ENCODE measurements around the gene PTPN4. TPM values are rescaled to one million over a fixed set of nuclear protein-coding genes. Genes with fewer than 3 reads are reported as not detected.

The PTPN4 gene
- total RNA-seq, 2 experiments from 2014 or later, result 32.4 to 38.0 TPM

GRCh38 chr2:119862127-119862889 is 102.6 kb downstream of the PTPN4 start:
- H3K4me1 Mint-ChIP-seq, result peaks cover 65% of the 10 kb centered on the region
- H3K27me3 Mint-ChIP-seq, result no peaks in the 10 kb centered on the region
- CTCF ChIA-PET, result interaction anchor here (0.7 to 1.6 kb wide), 3 partner anchors 8 to 314 kb away, joined by 3 to 6 read pairs (median 3); no protein-coding TSS in a partner anchor
- H3K27ac Mint-ChIP-seq, result peak overlapping the region; percentile 14
- intact Hi-C loops (cut with DNase I, micrococcal nuclease), result no loop called here
- H3K9me3 Mint-ChIP-seq (ENCODE audit: low read depth), result no peaks in the 10 kb centered on the region
- DNase-seq, result no peak
- POLR2A ChIA-PET, result no interaction called here
- no peak overlapping the region for H3K4me3 Mint-ChIP-seq
- ATAC-seq, result peak; percentile 93
- peaks cover 14% of the 10 kb centered on the region for H3K36me3 Mint-ChIP-seq (ENCODE audit: low read depth)

- DNase-seq (no peak), ATAC-seq (peak; percentile 66)
- Mint-ChIP-seq H3K36me3 (ENCODE audit: low read depth) (peaks cover 16% of the 10 kb centered on the region), H3K9me3 (ENCODE audit: low read depth) (no peaks in the 10 kb centered on the region), H3K4me3 (no peak overlapping the region), H3K27me3 (no peaks in the 10 kb centered on the region), H3K4me1 (peaks cover 64% of the 10 kb centered on the region), H3K27ac (no peak overlapping the region)
- POLR2A ChIA-PET, result no interaction called here
- intact Hi-C loops (cut with DNase I, micrococcal nuclease), result no loop called here
- CTCF ChIA-PET, result interaction anchor here (1.0 to 1.6 kb wide), 4 partner anchors 44 to 310 kb away, joined by 3 to 4 read pairs (median 3); no protein-coding TSS in a partner anchor
Measured at GRCh38 chr2:119864318-119864717, 104.6 kb downstream of the PTPN4 start.

- Mint-ChIP-seq H3K27me3 (no peaks in the 10 kb centered on the region), H3K36me3 (ENCODE audit: low read depth) (peaks cover 21% of the 10 kb centered on the region), H3K27ac (no peak overlapping the region), H3K4me1 (peaks cover 55% of the 10 kb centered on the region), H3K9me3 (ENCODE audit: low read depth) (no peaks in the 10 kb centered on the region), H3K4me3 (no peak overlapping the region)
- DNase-seq (no peak), ATAC-seq (no peak)
- CTCF ChIA-PET, result interaction anchor here (0.8 to 1.7 kb wide), 3 partner anchors 12 to 1554 kb away, joined by 3 to 6 read pairs (median 5); no protein-coding TSS in a partner anchor
- POLR2A ChIA-PET, result no interaction called here
- intact Hi-C loops (cut with DNase I, micrococcal nuclease), result no loop called here
Measured at GRCh38 chr2:119871725-119872124, 112.0 kb downstream of the PTPN4 start.

GRCh38 chr2:119873350-119874315 is 113.9 kb downstream of the PTPN4 start:
- DNase-seq (no peak), ATAC-seq (no peak)
- H3K27ac Mint-ChIP-seq, result no peak overlapping the region
- H3K4me1 Mint-ChIP-seq, result peaks cover 43% of the 10 kb centered on the region
- H3K4me3 Mint-ChIP-seq, result no peak overlapping the region
- no peaks in the 10 kb centered on the region for H3K27me3 Mint-ChIP-seq
- POLR2A ChIA-PET, result no interaction called here
- intact Hi-C loops (cut with DNase I, micrococcal nuclease), result no loop called here
- CTCF ChIA-PET, result interaction anchor here (1.1 to 1.7 kb wide), 3 partner anchors 9 to 69 kb away, joined by 4 to 6 read pairs (median 5); no protein-coding TSS in a partner anchor
- peaks cover 16% of the 10 kb centered on the region for H3K36me3 Mint-ChIP-seq (ENCODE audit: low read depth)
- H3K9me3 Mint-ChIP-seq (ENCODE audit: low read depth), result no peaks in the 10 kb centered on the region

- intact Hi-C loops (cut with DNase I, micrococcal nuclease), result no loop called here
- no peak for ATAC-seq
- DNase-seq, result no peak
- Mint-ChIP-seq H3K9me3 (ENCODE audit: low read depth) (no peaks in the 10 kb centered on the region), H3K27me3 (no peaks in the 10 kb centered on the region), H3K36me3 (ENCODE audit: low read depth) (peaks cover 5% of the 10 kb centered on the region), H3K27ac (no peak overlapping the region), H3K4me1 (peaks cover 6% of the 10 kb centered on the region), H3K4me3 (no peak overlapping the region)
- CTCF ChIA-PET, result no interaction called here
- POLR2A ChIA-PET, result no interaction called here
Measured at GRCh38 chr2:119879502-119879901, 119.8 kb downstream of the PTPN4 start.

- Mint-ChIP-seq H3K27ac (no peak overlapping the region), H3K9me3 (ENCODE audit: low read depth) (peaks cover 17% of the 10 kb centered on the region), H3K4me3 (no peak overlapping the region), H3K36me3 (ENCODE audit: low read depth) (peaks cover 50% of the 10 kb centered on the region), H3K27me3 (no peaks in the 10 kb centered on the region), H3K4me1 (peaks cover 4% of the 10 kb centered on the region)
- POLR2A ChIA-PET, result no interaction called here
- CTCF ChIA-PET, result no interaction called here
- ATAC-seq (no peak), DNase-seq (no peak)
- intact Hi-C loops (cut with DNase I, micrococcal nuclease), result no loop called here
Measured at GRCh38 chr2:119888680-119889079, 129.0 kb downstream of the PTPN4 start.

GRCh38 chr2:119897736-119898395 is 138.1 kb downstream of the PTPN4 start:
- peaks cover 29% of the 10 kb centered on the region for H3K36me3 Mint-ChIP-seq (ENCODE audit: low read depth)
- H3K9me3 Mint-ChIP-seq (ENCODE audit: low read depth), result no peaks in the 10 kb centered on the region
- no peaks in the 10 kb centered on the region for H3K4me1 Mint-ChIP-seq
- no peak for DNase-seq
- ChIA-PET CTCF (interaction anchor here (0.6 to 1.2 kb wide), 3 partner anchors 11 to 293 kb away, joined by 3 to 4 read pairs (median 3); no protein-coding TSS in a partner anchor), POLR2A (no interaction called here)
- ATAC-seq, result no peak
- H3K27ac Mint-ChIP-seq, result no peak overlapping the region
- intact Hi-C loops (cut with DNase I, micrococcal nuclease), result no loop called here
- H3K4me3 Mint-ChIP-seq, result no peak overlapping the region
- H3K27me3 Mint-ChIP-seq, result no peaks in the 10 kb centered on the region

GRCh38 chr2:119901013-119901412 is 141.3 kb downstream of the PTPN4 start:
- no peak overlapping the region for H3K27ac Mint-ChIP-seq
- no peak overlapping the region for H3K4me3 Mint-ChIP-seq
- ChIA-PET CTCF (no interaction called here), POLR2A (no interaction called here)
- H3K9me3 Mint-ChIP-seq (ENCODE audit: low read depth), result peaks cover 7% of the 10 kb centered on the region
- no peak for ATAC-seq
- no peaks in the 10 kb centered on the region for H3K27me3 Mint-ChIP-seq
- H3K4me1 Mint-ChIP-seq, result no peaks in the 10 kb centered on the region
- DNase-seq, result no peak
- intact Hi-C loops (cut with DNase I, micrococcal nuclease), result no loop called here
- peaks cover 50% of the 10 kb centered on the region for H3K36me3 Mint-ChIP-seq (ENCODE audit: low read depth)

- no peaks in the 10 kb centered on the region for H3K4me1 Mint-ChIP-seq
- CTCF ChIA-PET, result interaction anchor here (1.1 kb wide), 1 partner anchor 28 kb away, joined by 3 read pairs; no protein-coding TSS in a partner anchor
- H3K9me3 Mint-ChIP-seq (ENCODE audit: low read depth), result peaks cover 7% of the 10 kb centered on the region
- H3K27ac Mint-ChIP-seq, result no peak overlapping the region
- intact Hi-C loops (cut with DNase I, micrococcal nuclease), result no loop called here
- POLR2A ChIA-PET, result no interaction called here
- peaks cover 48% of the 10 kb centered on the region for H3K36me3 Mint-ChIP-seq (ENCODE audit: low read depth)
- DNase-seq, result no peak
- no peaks in the 10 kb centered on the region for H3K27me3 Mint-ChIP-seq
- H3K4me3 Mint-ChIP-seq, result no peak overlapping the region
- no peak for ATAC-seq
Measured at GRCh38 chr2:119910566-119910965, 150.8 kb downstream of the PTPN4 start.

- H3K9me3 Mint-ChIP-seq (ENCODE audit: low read depth), result peaks cover 4% of the 10 kb centered on the region
- no peak overlapping the region for H3K4me3 Mint-ChIP-seq
- DNase-seq (no peak), ATAC-seq (no peak)
- H3K27ac Mint-ChIP-seq, result no peak overlapping the region
- POLR2A ChIA-PET, result no interaction called here
- CTCF ChIA-PET, result no interaction called here
- no peaks in the 10 kb centered on the region for H3K27me3 Mint-ChIP-seq
- peaks cover 21% of the 10 kb centered on the region for H3K36me3 Mint-ChIP-seq (ENCODE audit: low read depth)
- intact Hi-C loops (cut with DNase I, micrococcal nuclease), result no loop called here
- peaks cover 2% of the 10 kb centered on the region for H3K4me1 Mint-ChIP-seq
Measured at GRCh38 chr2:119914266-119914665, 154.5 kb downstream of the PTPN4 start.

GRCh38 chr2:119921825-119922224 is 162.1 kb downstream of the PTPN4 start:
- intact Hi-C loops (cut with DNase I, micrococcal nuclease), result no loop called here
- ATAC-seq (no peak), DNase-seq (no peak)
- Mint-ChIP-seq H3K36me3 (ENCODE audit: low read depth) (no peaks in the 10 kb centered on the region), H3K27me3 (no peaks in the 10 kb centered on the region), H3K9me3 (ENCODE audit: low read depth) (no peaks in the 10 kb centered on the region), H3K27ac (no peak overlapping the region), H3K4me3 (no peak overlapping the region), H3K4me1 (peaks cover 25% of the 10 kb centered on the region)
- POLR2A ChIA-PET, result no interaction called here
- CTCF ChIA-PET, result no interaction called here

Measured in activated CD4-positive, alpha-beta T cell treated with anti-CD3 and anti-CD28 coated beads for 36 hours (primary cell).